WTC11 (cell line): ENCODE measurements around the gene KIF5C. TPM values are rescaled to one million over a fixed set of nuclear protein-coding genes. Genes with fewer than 3 reads are reported as not detected.

Source experiments
- ATAC-seq: fragments of 200-7000 bp; cut with Tn5 transposase; 2 replicates; pipeline ENCODE4 v1.10.0; 2021; ENCODE audit warnings: mild to moderate bottlenecking, moderate library complexity
- CTCF ChIA-PET: fragments of 300-600 bp; sonication (Branson Sonifier 250); formaldehyde crosslinking; loops from one replicate; lab custom pipeline; 2021; ENCODE audit warnings: antibody characterized with exemption; lab: Charles Lee
- POLR2A ChIA-PET: fragments of 350-600 bp; sonication (Branson Sonifier 250); formaldehyde crosslinking; loops from one replicate; lab custom pipeline; 2021; ENCODE audit warnings: antibody characterized with exemption; lab: Charles Lee
- DNase-seq: peaks from one replicate; pipeline ENCODE4 v3.0.0; 2021; ENCODE audit warnings: low spot score
- H3K27ac Mint-ChIP-seq: 2 replicates; pipeline ENCODE4 v1.8.0; 2021; ENCODE audit warnings: mixed read lengths
- H3K27me3 Mint-ChIP-seq: 2 replicates; pipeline ENCODE4 v1.8.0; 2021; ENCODE audit warnings: low read depth, mild to moderate bottlenecking, moderate library complexity, mixed read lengths
- H3K36me3 Mint-ChIP-seq: 2 replicates; pipeline ENCODE4 v1.8.0; 2021; ENCODE audit warnings: mixed read lengths
- H3K4me1 Mint-ChIP-seq: 2 replicates; pipeline ENCODE4 v1.8.0; 2022; ENCODE audit warnings: mixed read lengths
- H3K4me3 Mint-ChIP-seq: 2 replicates; pipeline ENCODE4 v1.8.0; 2021; ENCODE audit warnings: mild to moderate bottlenecking, moderate library complexity, mixed read lengths
- H3K9me3 Mint-ChIP-seq: 2 replicates; pipeline ENCODE4 v1.8.0; 2021; ENCODE audit warnings: mixed read lengths
- ATF6 ChIP-seq: sonication (generic); formaldehyde crosslinking; IDR thresholded peaks from 2 replicates; pipeline ENCODE4 v1.8.1; 2023; ENCODE audit warnings: mild to moderate bottlenecking, missing genetic modification reagents
- CBFB ChIP-seq: sonication (generic); formaldehyde crosslinking; IDR thresholded peaks from 2 replicates; pipeline ENCODE4 v1.8.1; 2022; ENCODE audit warnings: mild to moderate bottlenecking, low read depth, missing genetic modification reagents
- E2F1 ChIP-seq: sonication (generic); formaldehyde crosslinking; IDR thresholded peaks from 2 replicates; pipeline ENCODE4 v1.8.0; 2022; ENCODE audit warnings: mild to moderate bottlenecking, missing genetic modification reagents
- IRF1 ChIP-seq: sonication (generic); formaldehyde crosslinking; IDR thresholded peaks from 2 replicates; pipeline ENCODE4 v1.8.0; 2023; ENCODE audit warnings: missing genetic modification reagents
- NFATC4 ChIP-seq: fragments of 250-450 bp; sonication (Bioruptor Pico); IDR thresholded peaks from 2 replicates; pipeline ENCODE4 v1.9.0; 2021; ENCODE audit warnings: mild to moderate bottlenecking
- NFYB ChIP-seq: sonication (generic); formaldehyde crosslinking; conservative IDR thresholded peaks from 2 replicates; pipeline ENCODE4 v1.8.0; 2022; ENCODE audit warnings: low read depth, missing genetic modification reagents
- NR3C1 ChIP-seq: sonication (generic); formaldehyde crosslinking; conservative IDR thresholded peaks from 2 replicates; pipeline ENCODE4 v1.8.1; 2023; ENCODE audit warnings: low read depth, mild to moderate bottlenecking, missing genetic modification reagents
- TCF7 ChIP-seq: sonication (generic); formaldehyde crosslinking; IDR thresholded peaks from 2 replicates; pipeline ENCODE4 v1.8.0; 2022; ENCODE audit warnings: mild to moderate bottlenecking, low read depth, missing genetic modification reagents, moderate library complexity
- TP53 ChIP-seq: sonication (generic); formaldehyde crosslinking; IDR thresholded peaks from 2 replicates; pipeline ENCODE4 v1.8.1; 2023; ENCODE audit warnings: mild to moderate bottlenecking, missing genetic modification reagents
- USF1 ChIP-seq: sonication (generic); formaldehyde crosslinking; IDR thresholded peaks from 2 replicates; pipeline ENCODE4 v1.8.0; 2022; ENCODE audit warnings: mild to moderate bottlenecking, missing genetic modification reagents
- ZBTB21 ChIP-seq: sonication (generic); formaldehyde crosslinking; IDR thresholded peaks from 2 replicates; pipeline ENCODE4 v1.8.1; 2023; ENCODE audit warnings: mild to moderate bottlenecking, missing genetic modification reagents, borderline replicate concordance
- ZNF416 ChIP-seq: fragments of 250-450 bp; sonication (Bioruptor Pico); IDR thresholded peaks from 2 replicates; pipeline ENCODE4 v1.9.0; 2021; ENCODE audit warnings: mild to moderate bottlenecking, inconsistent platforms
- ZNF423 ChIP-seq: fragments of 250-450 bp; sonication (Bioruptor Pico); IDR thresholded peaks from 2 replicates; pipeline ENCODE4 v2.1.2; 2022; ENCODE audit warnings: mild to moderate bottlenecking, moderate library complexity
- total RNA-seq: library from RNA; stranded (reverse); gene quantifications from 3 replicates; pipeline ENCODE4 v1.2.3, GENCODE V29; 2021
- TF ChIP-seq, protein P1 (sequence below): sonication (generic); formaldehyde crosslinking; IDR thresholded peaks from 2 replicates; pipeline ENCODE4 v1.8.1; 2023; ENCODE audit warnings: mild to moderate bottlenecking, missing genetic modification reagents
- TF ChIP-seq, protein P2 (sequence below): sonication (generic); formaldehyde crosslinking; IDR thresholded peaks from 2 replicates; pipeline ENCODE4 v1.8.0; 2022; ENCODE audit warnings: mild to moderate bottlenecking, missing genetic modification reagents
- TF ChIP-seq, protein P3 (sequence below): sonication (generic); formaldehyde crosslinking; IDR thresholded peaks from 2 replicates; pipeline ENCODE4 v1.8.1; 2022; ENCODE audit warnings: mild to moderate bottlenecking, moderate library complexity, missing genetic modification reagents

The KIF5C gene
- total RNA-seq, 1 experiment from 2014 or later: 73.5 TPM

DNA sequence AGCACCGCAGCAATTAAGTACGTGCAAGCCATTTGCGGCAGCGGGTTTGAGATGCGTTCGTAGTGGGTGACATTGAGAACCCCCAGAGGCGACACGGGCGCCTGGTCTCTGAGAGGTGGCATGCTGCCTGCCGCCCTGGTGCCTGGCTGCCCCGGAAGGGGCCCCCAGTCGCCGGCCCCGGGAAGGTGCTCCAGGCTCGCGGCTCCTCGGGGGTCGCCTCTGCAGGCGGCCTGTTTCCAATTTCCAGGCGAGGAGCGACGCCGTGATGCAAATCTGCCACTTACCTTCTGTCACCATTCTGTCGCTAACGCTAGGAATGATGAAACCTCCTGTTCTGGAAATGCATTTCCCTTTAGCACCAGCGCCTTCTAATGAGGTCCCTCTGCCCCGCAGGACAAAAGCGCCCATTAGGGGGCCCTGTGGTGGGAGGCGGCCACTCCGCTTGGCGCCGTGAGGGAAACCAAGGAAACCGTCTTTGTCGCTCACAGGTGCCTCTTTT, 13.0 kb downstream of the KIF5C start:
- H3K27ac Mint-ChIP-seq: no peak overlapping the region

DNA sequence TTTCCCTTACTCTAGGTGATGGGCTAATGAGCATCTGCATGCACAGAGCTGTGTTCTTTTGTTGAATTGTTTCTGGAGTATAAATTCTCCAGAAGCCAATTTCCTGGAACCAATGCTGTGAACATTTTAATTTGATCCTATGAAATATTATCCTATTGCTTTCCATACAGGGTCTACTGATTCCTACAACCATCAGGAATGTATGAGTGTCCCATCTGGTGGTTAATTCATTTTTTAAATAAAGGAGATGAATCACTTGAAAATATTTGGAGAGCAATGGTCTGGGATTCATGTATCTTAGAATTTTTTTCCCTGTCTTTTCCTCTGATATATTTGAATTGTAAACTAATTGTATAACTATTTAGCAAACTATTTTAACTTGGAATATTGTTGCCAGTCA, 14.0 kb downstream of the KIF5C start:
- H3K4me3 Mint-ChIP-seq: peak overlapping the region; percentile 75
- DNase-seq: no peak
- no peak overlapping the region for H3K27ac Mint-ChIP-seq
- no peak for ATAC-seq
- peaks cover 42% of the 10 kb centered on the region for H3K4me1 Mint-ChIP-seq
- POLR2A ChIA-PET: no interaction called here
- no peaks in the 10 kb centered on the region for H3K27me3 Mint-ChIP-seq
- TF ChIP-seq, protein P1, sequence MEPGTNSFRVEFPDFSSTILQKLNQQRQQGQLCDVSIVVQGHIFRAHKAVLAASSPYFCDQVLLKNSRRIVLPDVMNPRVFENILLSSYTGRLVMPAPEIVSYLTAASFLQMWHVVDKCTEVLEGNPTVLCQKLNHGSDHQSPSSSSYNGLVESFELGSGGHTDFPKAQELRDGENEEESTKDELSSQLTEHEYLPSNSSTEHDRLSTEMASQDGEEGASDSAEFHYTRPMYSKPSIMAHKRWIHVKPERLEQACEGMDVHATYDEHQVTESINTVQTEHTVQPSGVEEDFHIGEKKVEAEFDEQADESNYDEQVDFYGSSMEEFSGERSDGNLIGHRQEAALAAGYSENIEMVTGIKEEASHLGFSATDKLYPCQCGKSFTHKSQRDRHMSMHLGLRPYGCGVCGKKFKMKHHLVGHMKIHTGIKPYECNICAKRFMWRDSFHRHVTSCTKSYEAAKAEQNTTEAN: no peak
- peaks cover 24% of the 10 kb centered on the region for H3K36me3 Mint-ChIP-seq
- H3K9me3 Mint-ChIP-seq: peaks cover 22% of the 10 kb centered on the region
- CTCF ChIA-PET: no interaction called here

More for the DNA sequence above, 13.0 kb downstream of the KIF5C start:
- no peak for TF ChIP-seq NFYB (CRISPR knock-in tag)
- peak; percentile 35; the same call in 1 of the 2 replicates for TF ChIP-seq ZBTB21
- no peak for TF ChIP-seq ATF6 (CRISPR knock-in tag)
- TF ChIP-seq E2F1: no peak
- TF ChIP-seq NR3C1 (CRISPR knock-in tag): no peak
- TF ChIP-seq, protein P2, sequence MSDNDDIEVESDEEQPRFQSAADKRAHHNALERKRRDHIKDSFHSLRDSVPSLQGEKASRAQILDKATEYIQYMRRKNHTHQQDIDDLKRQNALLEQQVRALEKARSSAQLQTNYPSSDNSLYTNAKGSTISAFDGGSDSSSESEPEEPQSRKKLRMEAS (CRISPR knock-in tag): 0 out of 2 replicates have a peak, but pooled peaks have one; percentile 18
- TF ChIP-seq ZNF423 (CRISPR knock-in tag): peak; percentile 62; the same call in 1 of the 2 replicates
- TF ChIP-seq CBFB (CRISPR knock-in tag): 0 out of 2 replicates have a peak, but pooled peaks have one; percentile 52
- Mint-ChIP-seq H3K36me3 (peaks cover 16% of the 10 kb centered on the region), H3K27me3 (no peaks in the 10 kb centered on the region), H3K4me1 (peaks cover 44% of the 10 kb centered on the region), H3K9me3 (peaks cover 14% of the 10 kb centered on the region), H3K4me3 (peak overlapping the region; percentile 75)
- DNase-seq: peak; percentile 44
- ChIA-PET POLR2A (no interaction called here), CTCF (interaction anchor here (1.1 kb wide), 1 partner anchor 247 kb away, joined by 3 read pairs; no protein-coding TSS in a partner anchor)
- peak; percentile 71 for ATAC-seq

DNA sequence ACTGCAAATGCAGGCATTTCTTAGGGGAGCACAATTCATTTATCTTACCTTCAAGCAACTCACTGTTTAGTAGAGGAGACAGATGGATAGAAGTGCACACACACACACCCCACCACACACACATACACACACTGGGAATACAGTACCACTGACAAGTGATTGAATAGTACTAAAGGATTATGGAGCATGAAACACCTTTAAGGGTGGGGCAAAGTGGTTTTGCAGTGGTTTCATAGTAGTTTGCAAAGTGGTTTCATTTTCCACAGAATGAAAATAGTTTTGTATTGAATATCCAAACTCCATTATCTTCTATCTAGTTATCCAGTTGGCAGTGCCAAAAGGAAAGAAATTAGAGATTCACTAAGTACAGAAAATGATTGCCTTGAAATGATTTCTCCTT, 18.9 kb downstream of the KIF5C start:
- ATAC-seq (no peak), DNase-seq (no peak)
- CTCF ChIA-PET: no interaction called here
- peaks cover 22% of the 10 kb centered on the region for H3K9me3 Mint-ChIP-seq
- H3K36me3 Mint-ChIP-seq: peaks cover 24% of the 10 kb centered on the region
- H3K27me3 Mint-ChIP-seq: no peaks in the 10 kb centered on the region
- no peak overlapping the region for H3K4me3 Mint-ChIP-seq
- no peak overlapping the region for H3K27ac Mint-ChIP-seq
- no peak for TF ChIP-seq TCF7 (CRISPR knock-in tag)
- TF ChIP-seq NFATC4 (CRISPR knock-in tag): no peak
- no peak for TF ChIP-seq TP53 (CRISPR knock-in tag)
- TF ChIP-seq USF1 (CRISPR knock-in tag): no peak
- TF ChIP-seq, protein P3, sequence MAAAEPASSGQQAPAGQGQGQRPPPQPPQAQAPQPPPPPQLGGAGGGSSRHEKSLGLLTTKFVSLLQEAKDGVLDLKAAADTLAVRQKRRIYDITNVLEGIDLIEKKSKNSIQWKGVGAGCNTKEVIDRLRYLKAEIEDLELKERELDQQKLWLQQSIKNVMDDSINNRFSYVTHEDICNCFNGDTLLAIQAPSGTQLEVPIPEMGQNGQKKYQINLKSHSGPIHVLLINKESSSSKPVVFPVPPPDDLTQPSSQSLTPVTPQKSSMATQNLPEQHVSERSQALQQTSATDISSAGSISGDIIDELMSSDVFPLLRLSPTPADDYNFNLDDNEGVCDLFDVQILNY: no peak
- TF ChIP-seq IRF1 (CRISPR knock-in tag): no peak
- no peak for TF ChIP-seq ZNF416 (CRISPR knock-in tag)
- POLR2A ChIA-PET: interaction anchor here (0.5 kb wide), 1 partner anchor 529 kb away, joined by 4 read pairs; no protein-coding TSS in a partner anchor
- H3K4me1 Mint-ChIP-seq: peaks cover 16% of the 10 kb centered on the region
